Transverse colon (tissue), 4 donors: ENCODE results near the gene NOCT.
"Not testable (repeated sequence)": the region's sequence is repeated elsewhere in the genome, so short reads cannot be mapped to it uniquely, and the experiment has no call there.

Source experiments
- EP300 ChIP-seq: sonication (generic); formaldehyde crosslinking; IDR thresholded peaks from one replicate; pipeline ENCODE4 v1.6.1; 2017; ENCODE audit warnings: antibody characterized with exemption, low read depth
- POLR2A ChIP-seq: fragments of 450-650 bp; IDR thresholded peaks from one replicate; pipeline ENCODE4 v1.6.1; 2016; ENCODE audit warnings: antibody characterized with exemption, mild to moderate bottlenecking, moderate library complexity
- POLR2AphosphoS5 ChIP-seq, 3 donors: sonication (generic); formaldehyde crosslinking; IDR thresholded peaks; one replicate each; pipeline ENCODE4 v1.6.1; 2016; ENCODE audit warnings: antibody characterized with exemption in 3 of 3
- TF ChIP-seq, protein P1 (sequence below), 5 experiments: fragments of 200-600 bp in 3 of 5; fragments of 450-650 bp in 2 of 5; sonication (generic) in 3 of 5; IDR thresholded peaks; 1 replicate in 2 of 5; 2 replicates in 3 of 5; pipeline ENCODE4 v1.5.1; 2016 to 2017; ENCODE audit warnings: antibody characterized with exemption in 5 of 5, inconsistent platforms in 3 of 5, mild to moderate bottlenecking in 2 of 5, moderate library complexity in 1 of 5

DNA sequence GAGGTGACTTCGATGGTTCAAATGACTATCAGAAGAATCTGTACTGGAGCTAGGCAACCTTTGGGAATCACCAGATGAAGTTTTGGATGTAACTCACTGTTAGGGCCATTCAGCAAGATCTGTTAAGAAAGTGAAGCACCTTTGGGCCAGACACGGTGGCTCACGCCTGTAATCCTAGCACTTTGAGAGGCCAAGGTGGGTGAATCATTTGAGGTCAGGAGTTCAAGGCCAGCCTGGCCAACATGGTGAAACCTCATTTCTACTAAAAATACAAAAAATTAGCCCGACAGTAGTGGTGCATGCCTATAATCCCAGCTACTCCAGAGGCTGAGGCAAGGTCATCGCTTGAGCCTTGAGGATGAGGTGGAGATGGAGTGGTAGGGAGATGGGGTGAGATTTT lies 15.4 kb upstream of the NOCT start:
- TF ChIP-seq, protein P1, sequence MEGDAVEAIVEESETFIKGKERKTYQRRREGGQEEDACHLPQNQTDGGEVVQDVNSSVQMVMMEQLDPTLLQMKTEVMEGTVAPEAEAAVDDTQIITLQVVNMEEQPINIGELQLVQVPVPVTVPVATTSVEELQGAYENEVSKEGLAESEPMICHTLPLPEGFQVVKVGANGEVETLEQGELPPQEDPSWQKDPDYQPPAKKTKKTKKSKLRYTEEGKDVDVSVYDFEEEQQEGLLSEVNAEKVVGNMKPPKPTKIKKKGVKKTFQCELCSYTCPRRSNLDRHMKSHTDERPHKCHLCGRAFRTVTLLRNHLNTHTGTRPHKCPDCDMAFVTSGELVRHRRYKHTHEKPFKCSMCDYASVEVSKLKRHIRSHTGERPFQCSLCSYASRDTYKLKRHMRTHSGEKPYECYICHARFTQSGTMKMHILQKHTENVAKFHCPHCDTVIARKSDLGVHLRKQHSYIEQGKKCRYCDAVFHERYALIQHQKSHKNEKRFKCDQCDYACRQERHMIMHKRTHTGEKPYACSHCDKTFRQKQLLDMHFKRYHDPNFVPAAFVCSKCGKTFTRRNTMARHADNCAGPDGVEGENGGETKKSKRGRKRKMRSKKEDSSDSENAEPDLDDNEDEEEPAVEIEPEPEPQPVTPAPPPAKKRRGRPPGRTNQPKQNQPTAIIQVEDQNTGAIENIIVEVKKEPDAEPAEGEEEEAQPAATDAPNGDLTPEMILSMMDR (IDR thresholded peaks at IDR 0.05), result not testable (repeated sequence)
- not testable (repeated sequence) for TF ChIP-seq POLR2A; POLR2AphosphoS5 (IDR thresholded peaks at IDR 0.05); EP300
